Measurements from ENCODE around the gene CBX6. TPM values are rescaled to one million over a fixed set of nuclear protein-coding genes. Genes with fewer than 3 reads are reported as not detected.
"Not testable (repeated sequence)": the region's sequence is repeated elsewhere in the genome, so short reads cannot be mapped to it uniquely, and the experiment has no call there.

The CBX6 gene
- total RNA-seq, 1 experiment from 2014 or later = 98.4 TPM

DNA sequence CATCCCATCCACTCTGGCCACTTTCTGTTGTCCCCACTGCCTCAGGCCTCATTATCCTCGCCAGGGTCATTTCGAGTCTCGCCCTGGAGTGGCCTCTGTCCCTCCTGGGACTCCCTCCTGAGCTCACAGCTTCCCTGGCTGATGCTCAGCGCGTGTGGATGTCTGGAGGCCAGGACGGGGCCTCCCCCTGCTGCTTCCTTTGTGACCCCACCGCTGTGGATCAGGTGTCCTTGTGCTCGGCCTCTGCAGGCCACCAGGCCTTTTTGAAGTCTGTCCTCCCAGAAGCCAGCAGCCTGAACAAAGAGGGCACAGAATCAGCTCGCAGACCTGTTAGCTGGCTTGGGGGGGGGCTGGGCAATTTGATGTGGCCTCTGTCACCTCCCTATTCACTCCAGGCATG is 13.5 kb downstream of the CBX6 start:
- Histone ChIP-seq H3K4me3 (ENCODE audit: low read depth in 2 of 2, low read length in 2 of 2) (no peak overlapping the region), H3K9me3 (ENCODE audit: control insufficient read depth, insufficient read depth, low read depth, low read length) (no peaks in the 10 kb centered on the region), H3K4me1 (ENCODE audit: control insufficient read depth, insufficient read depth, low read length) (peaks cover 15% of the 10 kb centered on the region), H3K27me3 (ENCODE audit: control insufficient read depth, insufficient read depth, low read length) (no peaks in the 10 kb centered on the region), H3K27ac (ENCODE audit: low read length) (no peak overlapping the region), H3K36me3 (ENCODE audit: control insufficient read depth, insufficient read depth, low read length) (no peaks in the 10 kb centered on the region)
- no TSS peak for BruUV-seq (replicated peaks)
- no peak for DNase-seq (ENCODE audit: low read depth, low spot score)
- intact Hi-C loops (cut with micrococcal nuclease; ENCODE audit: unreplicated experiment) (no loop called here), in situ Hi-C loops (cut with HindIII; ENCODE audit: low pct_unique_long_range_greater_than_20kb, low sequenced_read_pairs) (no loop called here)
- TF ChIP-seq, protein P1, sequence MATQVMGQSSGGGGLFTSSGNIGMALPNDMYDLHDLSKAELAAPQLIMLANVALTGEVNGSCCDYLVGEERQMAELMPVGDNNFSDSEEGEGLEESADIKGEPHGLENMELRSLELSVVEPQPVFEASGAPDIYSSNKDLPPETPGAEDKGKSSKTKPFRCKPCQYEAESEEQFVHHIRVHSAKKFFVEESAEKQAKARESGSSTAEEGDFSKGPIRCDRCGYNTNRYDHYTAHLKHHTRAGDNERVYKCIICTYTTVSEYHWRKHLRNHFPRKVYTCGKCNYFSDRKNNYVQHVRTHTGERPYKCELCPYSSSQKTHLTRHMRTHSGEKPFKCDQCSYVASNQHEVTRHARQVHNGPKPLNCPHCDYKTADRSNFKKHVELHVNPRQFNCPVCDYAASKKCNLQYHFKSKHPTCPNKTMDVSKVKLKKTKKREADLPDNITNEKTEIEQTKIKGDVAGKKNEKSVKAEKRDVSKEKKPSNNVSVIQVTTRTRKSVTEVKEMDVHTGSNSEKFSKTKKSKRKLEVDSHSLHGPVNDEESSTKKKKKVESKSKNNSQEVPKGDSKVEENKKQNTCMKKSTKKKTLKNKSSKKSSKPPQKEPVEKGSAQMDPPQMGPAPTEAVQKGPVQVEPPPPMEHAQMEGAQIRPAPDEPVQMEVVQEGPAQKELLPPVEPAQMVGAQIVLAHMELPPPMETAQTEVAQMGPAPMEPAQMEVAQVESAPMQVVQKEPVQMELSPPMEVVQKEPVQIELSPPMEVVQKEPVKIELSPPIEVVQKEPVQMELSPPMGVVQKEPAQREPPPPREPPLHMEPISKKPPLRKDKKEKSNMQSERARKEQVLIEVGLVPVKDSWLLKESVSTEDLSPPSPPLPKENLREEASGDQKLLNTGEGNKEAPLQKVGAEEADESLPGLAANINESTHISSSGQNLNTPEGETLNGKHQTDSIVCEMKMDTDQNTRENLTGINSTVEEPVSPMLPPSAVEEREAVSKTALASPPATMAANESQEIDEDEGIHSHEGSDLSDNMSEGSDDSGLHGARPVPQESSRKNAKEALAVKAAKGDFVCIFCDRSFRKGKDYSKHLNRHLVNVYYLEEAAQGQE (IDR thresholded peaks at IDR 0.05; ENCODE audit: insufficient read depth in 1 of 2, low read depth in 2 of 2, low read length in 1 of 2) = no peak
- TF ChIP-seq TCF7L2 (IDR thresholded peaks at IDR 0.05; ENCODE audit: low read depth, low read length) = no peak
- TF ChIP-seq, protein P2, sequence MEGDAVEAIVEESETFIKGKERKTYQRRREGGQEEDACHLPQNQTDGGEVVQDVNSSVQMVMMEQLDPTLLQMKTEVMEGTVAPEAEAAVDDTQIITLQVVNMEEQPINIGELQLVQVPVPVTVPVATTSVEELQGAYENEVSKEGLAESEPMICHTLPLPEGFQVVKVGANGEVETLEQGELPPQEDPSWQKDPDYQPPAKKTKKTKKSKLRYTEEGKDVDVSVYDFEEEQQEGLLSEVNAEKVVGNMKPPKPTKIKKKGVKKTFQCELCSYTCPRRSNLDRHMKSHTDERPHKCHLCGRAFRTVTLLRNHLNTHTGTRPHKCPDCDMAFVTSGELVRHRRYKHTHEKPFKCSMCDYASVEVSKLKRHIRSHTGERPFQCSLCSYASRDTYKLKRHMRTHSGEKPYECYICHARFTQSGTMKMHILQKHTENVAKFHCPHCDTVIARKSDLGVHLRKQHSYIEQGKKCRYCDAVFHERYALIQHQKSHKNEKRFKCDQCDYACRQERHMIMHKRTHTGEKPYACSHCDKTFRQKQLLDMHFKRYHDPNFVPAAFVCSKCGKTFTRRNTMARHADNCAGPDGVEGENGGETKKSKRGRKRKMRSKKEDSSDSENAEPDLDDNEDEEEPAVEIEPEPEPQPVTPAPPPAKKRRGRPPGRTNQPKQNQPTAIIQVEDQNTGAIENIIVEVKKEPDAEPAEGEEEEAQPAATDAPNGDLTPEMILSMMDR (IDR thresholded peaks at IDR 0.05) = no peak
- no peak for TF ChIP-seq POLR2AphosphoS5 (IDR thresholded peaks at IDR 0.05; ENCODE audit: low read depth, low read length)
- no peak for TF ChIP-seq SIN3A (IDR thresholded peaks at IDR 0.05; ENCODE audit: borderline replicate concordance, insufficient read depth, low read depth, low read length)
- ATAC-seq = no peak
- CTCF ChIA-PET = no interaction called here
- POLR2A ChIA-PET = no interaction called here

DNA sequence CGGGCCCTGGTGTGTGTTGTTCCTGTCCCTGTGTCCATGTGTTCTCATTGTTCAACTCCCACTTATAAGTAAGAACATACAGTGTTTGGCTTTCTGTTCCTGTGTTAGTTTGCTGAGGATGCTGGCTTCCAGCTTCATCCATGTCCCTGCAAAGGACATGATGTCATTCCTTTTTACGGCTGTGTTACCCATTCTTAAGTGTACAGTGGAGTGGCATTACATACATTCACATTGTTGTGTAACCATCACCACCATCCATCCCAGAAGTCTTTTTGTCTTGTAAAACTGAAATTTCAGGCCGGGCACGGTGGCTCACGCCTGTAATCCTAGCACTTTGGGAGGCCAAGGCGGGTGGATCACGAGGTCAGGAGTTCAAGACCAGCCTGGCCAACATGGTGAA is 17.5 kb downstream of the CBX6 start:
- H3K4me3 ChIP-seq (ENCODE audit: low read depth in 2 of 2, low read length in 2 of 2); H3K36me3 ChIP-seq (ENCODE audit: control insufficient read depth, insufficient read depth, low read length); ATAC-seq; H3K27me3 ChIP-seq (ENCODE audit: control insufficient read depth, insufficient read depth, low read length); H3K27ac ChIP-seq (ENCODE audit: low read length); DNase-seq (ENCODE audit: low read depth, low spot score); H3K9me3 ChIP-seq (ENCODE audit: control insufficient read depth, insufficient read depth, low read depth, low read length); intact Hi-C loops (cut with micrococcal nuclease; ENCODE audit: unreplicated experiment); H3K4me1 ChIP-seq (ENCODE audit: control insufficient read depth, insufficient read depth, low read length); CTCF ChIA-PET; BruUV-seq (replicated peaks); in situ Hi-C loops (cut with HindIII; ENCODE audit: low pct_unique_long_range_greater_than_20kb, low sequenced_read_pairs): not testable (repeated sequence)
- POLR2A ChIA-PET = interaction anchor here (0.6 kb wide), 1 partner anchor 15 kb away, joined by 4 read pairs; no protein-coding TSS in a partner anchor

DNA sequence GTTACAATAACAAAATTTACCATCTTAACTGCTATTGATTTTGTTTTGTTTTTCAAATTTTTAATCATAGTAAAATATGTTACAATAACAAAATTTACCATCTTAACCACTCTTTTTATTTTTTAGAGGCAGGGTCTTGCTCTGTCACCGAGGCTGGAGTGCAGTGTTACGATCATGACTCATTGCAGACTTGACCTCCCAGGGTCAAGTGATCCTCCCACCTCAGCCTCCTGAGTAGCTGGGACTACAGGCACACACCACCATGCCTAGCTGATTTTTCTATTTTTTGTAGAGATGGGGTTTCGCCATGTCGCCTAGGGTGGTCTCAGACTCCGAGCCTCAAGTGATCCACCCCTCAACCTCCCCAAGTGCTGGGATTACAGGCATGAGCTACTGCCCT is 18.1 kb downstream of the CBX6 start:
- in situ Hi-C loops (cut with HindIII; ENCODE audit: low pct_unique_long_range_greater_than_20kb, low sequenced_read_pairs); BruUV-seq (replicated peaks); H3K27me3 ChIP-seq (ENCODE audit: control insufficient read depth, insufficient read depth, low read length); DNase-seq (ENCODE audit: low read depth, low spot score); H3K9me3 ChIP-seq (ENCODE audit: control insufficient read depth, insufficient read depth, low read depth, low read length); H3K36me3 ChIP-seq (ENCODE audit: control insufficient read depth, insufficient read depth, low read length); intact Hi-C loops (cut with micrococcal nuclease; ENCODE audit: unreplicated experiment); H3K27ac ChIP-seq (ENCODE audit: low read length); H3K4me1 ChIP-seq (ENCODE audit: control insufficient read depth, insufficient read depth, low read length); H3K4me3 ChIP-seq (ENCODE audit: low read depth in 2 of 2, low read length in 2 of 2); ATAC-seq: not testable (repeated sequence)
- ChIA-PET POLR2A (interaction anchor here (0.6 to 0.7 kb wide), 2 partner anchors 14 to 336 kb away, joined by 3 to 4 read pairs; no protein-coding TSS in a partner anchor), CTCF (interaction anchor here (0.5 kb wide), 1 partner anchor 78 kb away, joined by 4 read pairs; no protein-coding TSS in a partner anchor)
